ENCODE measurements around the gene CCL3.

The CCL3 gene

DNA sequence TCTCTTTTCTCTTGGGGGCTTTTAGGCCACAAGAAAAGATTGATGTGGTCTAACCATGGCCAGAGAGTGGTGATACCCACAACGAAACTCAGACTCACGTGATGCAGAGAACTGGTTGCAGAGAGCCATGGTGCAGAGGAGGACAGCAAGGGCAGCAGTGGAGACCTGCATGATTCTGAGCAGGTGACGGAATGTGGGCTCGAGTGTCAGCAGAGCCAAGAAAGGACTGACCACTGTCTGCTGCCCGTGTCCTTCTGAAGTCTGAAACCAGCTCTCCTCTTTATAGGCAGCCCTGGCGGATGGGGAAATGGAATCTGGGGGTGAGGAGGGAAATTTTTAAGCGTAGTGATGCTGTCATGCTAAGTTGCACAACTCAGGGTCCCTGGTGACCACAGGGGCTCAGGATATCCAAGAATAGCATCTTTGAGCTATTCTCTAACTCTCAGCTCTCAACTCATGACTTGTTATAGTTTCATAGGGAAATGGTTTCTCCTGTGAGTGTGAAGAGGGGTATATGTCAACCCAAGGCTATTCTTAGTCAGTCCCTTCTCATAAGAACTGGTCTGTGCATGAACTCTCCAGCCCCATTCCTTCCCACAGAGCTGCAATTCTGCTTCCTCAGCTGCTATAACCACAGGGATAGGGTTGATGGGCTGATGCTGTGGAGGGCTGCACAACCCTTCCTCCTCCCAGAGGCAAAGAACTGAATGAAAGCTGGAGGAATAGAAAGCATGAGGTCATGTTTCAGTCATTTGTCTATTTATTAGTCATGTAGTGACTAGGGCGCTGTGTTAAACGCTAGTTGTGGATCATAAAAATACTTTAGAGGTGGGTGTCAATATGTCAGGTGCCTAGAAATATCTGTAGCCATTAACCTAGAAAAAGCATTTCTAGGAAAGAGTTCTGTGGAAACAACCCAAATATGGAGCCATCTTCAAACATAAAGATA lies at the start of gene CCL3:
CCL3 (minus strand) TSS at position 256 of the 949 bp plus-strand sequence; CDS start at position 171, 85 bp downstream.
- H3K4me3 Mint-ChIP-seq = peak within 1 kb of the TSS; percentile 71
- intact Hi-C loops (cut with micrococcal nuclease) = no loop called here
- H3K27ac Mint-ChIP-seq = peak within 1 kb of the TSS; percentile 92
- H3K36me3 Mint-ChIP-seq (ENCODE audit: low read depth) = peaks cover 62% of the 10 kb centered on the region
- no peaks in the 10 kb centered on the region for H3K27me3 Mint-ChIP-seq
- peaks cover 45% of the 10 kb centered on the region for H3K4me1 Mint-ChIP-seq (ENCODE audit: low read depth)
- H3K9me3 Mint-ChIP-seq = no peaks in the 10 kb centered on the region

DNA sequence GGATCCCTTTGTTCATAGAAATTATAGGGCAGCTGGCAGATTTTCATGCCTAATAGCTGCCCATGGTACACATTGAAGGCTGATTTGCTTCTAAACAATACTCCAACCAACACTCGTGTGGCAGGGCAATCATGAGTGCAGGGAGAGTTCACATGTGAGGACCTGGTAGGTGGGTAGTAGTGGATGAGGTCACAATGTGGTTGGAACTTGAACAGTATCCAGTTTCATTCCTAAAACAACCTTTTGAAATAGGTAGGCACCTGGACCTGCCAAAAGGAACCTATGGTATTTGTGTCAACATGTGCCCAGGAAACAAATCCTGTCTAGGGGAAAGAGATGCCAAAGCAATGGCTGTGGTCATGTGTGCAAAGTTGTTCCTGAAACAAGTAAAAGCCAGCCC lies 46.5 kb upstream of the CCL3 start:
- Mint-ChIP-seq H3K27ac (no peak overlapping the region), H3K4me3 (no peak overlapping the region), H3K9me3 (no peaks in the 10 kb centered on the region), H3K36me3 (ENCODE audit: low read depth) (no peaks in the 10 kb centered on the region), H3K27me3 (peaks cover 10% of the 10 kb centered on the region), H3K4me1 (ENCODE audit: low read depth) (peaks cover 42% of the 10 kb centered on the region)
- intact Hi-C loops (cut with micrococcal nuclease) = no loop called here

DNA sequence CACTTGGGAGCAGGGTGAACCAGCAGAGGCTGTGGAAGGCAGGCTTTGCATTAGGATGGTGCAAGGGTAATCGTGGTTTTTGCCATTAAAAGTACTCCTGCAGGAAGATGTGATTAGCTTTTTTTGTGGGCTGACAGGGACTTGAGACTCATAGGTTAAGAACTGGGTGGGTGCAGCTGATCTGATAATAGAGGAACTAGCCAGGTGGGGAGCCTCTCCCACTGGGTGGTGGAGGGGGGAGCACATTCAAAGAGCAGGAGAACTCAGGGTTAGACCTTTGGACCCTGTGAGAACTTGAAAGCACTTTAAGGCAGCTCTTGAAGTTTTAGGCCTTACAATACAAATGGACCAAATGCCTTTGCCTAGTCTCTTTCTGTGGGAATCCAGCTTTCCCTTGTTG lies 46.1 kb upstream of the CCL3 start:
- peaks cover 7% of the 10 kb centered on the region for H3K27me3 Mint-ChIP-seq
- H3K36me3 Mint-ChIP-seq (ENCODE audit: low read depth) = no peaks in the 10 kb centered on the region
- no peak overlapping the region for H3K27ac Mint-ChIP-seq
- intact Hi-C loops (cut with micrococcal nuclease) = no loop called here
- H3K4me1 Mint-ChIP-seq (ENCODE audit: low read depth) = peaks cover 45% of the 10 kb centered on the region
- no peak overlapping the region for H3K4me3 Mint-ChIP-seq
- H3K9me3 Mint-ChIP-seq = no peaks in the 10 kb centered on the region

DNA sequence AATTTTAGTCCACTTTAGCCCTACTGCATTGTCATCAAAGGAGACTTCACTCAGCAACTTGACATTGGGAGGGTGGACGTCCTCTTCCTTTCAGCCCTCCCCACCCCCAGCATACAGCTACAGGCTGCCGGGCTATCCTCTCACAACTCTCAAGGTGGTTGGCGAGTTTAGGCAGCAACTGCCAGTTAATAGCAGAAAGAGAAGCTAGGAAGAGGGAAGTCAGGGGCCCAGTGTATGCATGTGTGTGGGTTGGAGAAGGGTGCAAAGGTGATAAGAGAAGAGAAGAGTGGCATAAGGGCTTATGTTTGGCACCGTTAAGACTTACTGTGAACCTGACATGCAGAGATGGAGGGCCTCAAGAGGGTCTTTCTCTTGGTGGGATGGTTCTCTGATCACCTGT lies 45.5 kb upstream of the CCL3 start:
- peak overlapping the region; percentile 18 for H3K27ac Mint-ChIP-seq
- no peak overlapping the region for H3K4me3 Mint-ChIP-seq
- peaks cover 51% of the 10 kb centered on the region for H3K4me1 Mint-ChIP-seq (ENCODE audit: low read depth)
- H3K36me3 Mint-ChIP-seq (ENCODE audit: low read depth) = no peaks in the 10 kb centered on the region
- peaks cover 4% of the 10 kb centered on the region for H3K27me3 Mint-ChIP-seq
- no peaks in the 10 kb centered on the region for H3K9me3 Mint-ChIP-seq
- intact Hi-C loops (cut with micrococcal nuclease) = no loop called here

DNA sequence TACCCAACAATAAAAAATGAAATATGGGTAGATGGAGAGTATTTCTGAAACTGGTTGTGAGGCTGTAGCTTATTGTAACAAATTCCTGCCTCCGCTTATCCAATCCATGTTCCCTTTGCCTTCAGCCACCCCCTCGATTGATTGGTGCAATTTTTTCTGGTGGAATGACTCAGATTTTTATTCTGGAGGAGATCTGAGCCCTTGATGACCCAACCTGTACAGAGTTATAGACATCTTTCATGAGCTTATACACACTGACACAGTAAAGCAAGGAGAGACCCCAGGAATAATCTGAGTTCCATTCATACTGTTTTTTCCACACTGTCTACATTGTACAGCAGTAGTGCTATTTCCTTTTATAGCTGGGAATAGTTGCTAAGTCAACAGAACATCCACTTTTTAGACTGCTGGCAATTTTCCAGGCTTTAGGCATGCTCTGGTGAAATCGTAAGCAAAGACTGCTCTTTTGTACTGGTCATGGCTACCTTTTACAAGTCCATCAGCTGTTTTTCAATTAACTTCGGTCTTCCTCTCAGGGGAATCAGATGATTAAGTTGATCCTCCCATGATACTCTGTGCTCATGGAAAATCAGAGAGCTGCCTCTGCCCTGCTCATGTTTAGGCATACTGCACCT lies 43.8 kb upstream of the CCL3 start:
- no peak overlapping the region for H3K27ac Mint-ChIP-seq
- no peaks in the 10 kb centered on the region for H3K36me3 Mint-ChIP-seq (ENCODE audit: low read depth)
- no peaks in the 10 kb centered on the region for H3K9me3 Mint-ChIP-seq
- peaks cover 4% of the 10 kb centered on the region for H3K27me3 Mint-ChIP-seq
- peaks cover 56% of the 10 kb centered on the region for H3K4me1 Mint-ChIP-seq (ENCODE audit: low read depth)
- intact Hi-C loops (cut with micrococcal nuclease) = no loop called here
- no peak overlapping the region for H3K4me3 Mint-ChIP-seq

DNA sequence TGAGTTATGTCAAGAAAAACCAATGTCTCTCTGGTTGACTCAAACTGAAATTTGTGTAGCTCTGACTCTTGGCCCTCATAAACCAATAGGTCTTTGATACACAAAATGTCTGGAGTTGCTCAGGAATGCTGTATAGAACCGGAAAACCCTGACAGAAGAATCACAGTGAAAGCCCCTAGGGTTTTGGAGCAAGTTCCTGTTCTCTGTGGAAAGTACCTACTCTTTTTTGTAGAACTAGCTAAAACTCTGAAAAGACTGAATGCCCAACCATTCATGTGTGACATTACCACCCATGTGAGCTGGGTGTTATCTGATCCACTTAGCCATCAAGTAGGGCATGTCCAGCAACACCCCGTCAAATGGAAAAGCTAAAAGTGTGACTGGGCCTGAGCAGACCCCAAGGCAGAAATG lies 42.5 kb upstream of the CCL3 start:
- Mint-ChIP-seq H3K27ac (no peak overlapping the region), H3K9me3 (no peaks in the 10 kb centered on the region), H3K4me1 (ENCODE audit: low read depth) (peaks cover 65% of the 10 kb centered on the region), H3K4me3 (no peak overlapping the region), H3K27me3 (peaks cover 4% of the 10 kb centered on the region), H3K36me3 (ENCODE audit: low read depth) (no peaks in the 10 kb centered on the region)
- intact Hi-C loops (cut with micrococcal nuclease) = no loop called here

DNA sequence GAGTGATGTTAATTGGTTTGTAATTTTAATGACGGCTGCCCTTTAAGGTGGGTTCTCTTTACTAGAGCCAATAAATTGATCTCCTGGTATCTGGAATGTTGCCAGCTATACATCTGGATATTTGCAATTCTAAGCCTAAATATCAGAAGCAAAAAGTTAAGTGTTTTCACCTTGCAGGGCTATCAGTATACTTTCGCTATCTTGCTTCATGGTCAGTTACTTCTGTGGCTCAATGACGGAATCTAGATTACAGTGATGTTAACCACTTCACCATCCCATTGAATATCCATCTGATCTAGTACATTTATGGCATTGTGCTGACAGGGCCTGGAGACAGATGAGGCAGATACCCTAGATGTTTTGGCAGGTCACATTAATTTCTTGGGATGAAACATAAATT lies 42.0 kb upstream of the CCL3 start:
- Mint-ChIP-seq H3K9me3 (peaks cover 1% of the 10 kb centered on the region), H3K27me3 (peaks cover 2% of the 10 kb centered on the region), H3K4me3 (no peak overlapping the region), H3K27ac (no peak overlapping the region), H3K4me1 (ENCODE audit: low read depth) (peaks cover 61% of the 10 kb centered on the region), H3K36me3 (ENCODE audit: low read depth) (no peaks in the 10 kb centered on the region)
- intact Hi-C loops (cut with micrococcal nuclease) = no loop called here

DNA sequence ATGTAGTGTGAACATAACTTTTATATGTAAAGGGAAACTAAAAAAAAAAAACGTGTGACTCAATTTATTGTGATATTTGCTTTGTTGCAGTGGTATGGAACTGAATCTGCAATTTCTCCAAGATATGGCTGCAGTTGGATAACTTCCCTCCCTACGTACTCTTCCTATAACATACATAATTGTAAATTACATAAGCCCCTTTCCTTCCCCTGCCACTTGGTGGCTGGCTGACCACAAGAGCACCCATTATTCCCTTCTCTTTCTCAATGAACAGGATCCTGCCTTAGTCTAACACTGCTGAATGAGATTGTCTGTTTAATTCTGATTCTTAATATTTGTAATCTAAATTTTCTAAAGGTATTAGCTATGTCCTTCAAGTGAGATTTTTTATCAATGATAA lies 41.5 kb upstream of the CCL3 start:
- H3K27ac Mint-ChIP-seq = no peak overlapping the region
- H3K9me3 Mint-ChIP-seq = peaks cover 6% of the 10 kb centered on the region

DNA sequence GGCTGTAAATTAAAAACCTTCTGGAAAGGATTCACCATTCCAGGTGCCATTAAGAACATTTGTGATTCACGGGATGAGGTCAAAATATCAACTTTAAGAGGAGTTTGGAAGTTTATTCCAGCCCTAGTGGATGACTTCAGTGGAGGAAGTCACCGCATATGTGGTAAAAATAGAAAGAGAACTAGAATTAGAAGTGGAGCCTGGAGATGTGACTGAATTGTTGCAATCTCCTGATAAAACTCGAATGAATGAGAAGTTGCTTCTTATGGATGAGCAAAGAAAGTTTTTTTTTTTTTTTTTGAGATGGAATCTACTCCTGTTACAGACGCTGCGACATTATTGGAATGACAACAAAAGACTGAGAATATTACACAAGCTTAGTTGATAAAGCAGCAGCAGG lies 40.4 kb upstream of the CCL3 start:
- peaks cover 6% of the 10 kb centered on the region for H3K36me3 Mint-ChIP-seq (ENCODE audit: low read depth)
- peaks cover 17% of the 10 kb centered on the region for H3K9me3 Mint-ChIP-seq
- H3K27me3 Mint-ChIP-seq = peaks cover 3% of the 10 kb centered on the region
- H3K4me3 Mint-ChIP-seq = no peak overlapping the region
- intact Hi-C loops (cut with micrococcal nuclease) = no loop called here
- peaks cover 51% of the 10 kb centered on the region for H3K4me1 Mint-ChIP-seq (ENCODE audit: low read depth)
- H3K27ac Mint-ChIP-seq = peak overlapping the region; percentile 52

More for the DNA sequence above, 41.5 kb upstream of the CCL3 start:
- Mint-ChIP-seq H3K4me1 (ENCODE audit: low read depth) (peaks cover 60% of the 10 kb centered on the region), H3K27me3 (peaks cover 2% of the 10 kb centered on the region), H3K4me3 (no peak overlapping the region), H3K36me3 (ENCODE audit: low read depth) (no peaks in the 10 kb centered on the region)
- intact Hi-C loops (cut with micrococcal nuclease) = no loop called here

DNA sequence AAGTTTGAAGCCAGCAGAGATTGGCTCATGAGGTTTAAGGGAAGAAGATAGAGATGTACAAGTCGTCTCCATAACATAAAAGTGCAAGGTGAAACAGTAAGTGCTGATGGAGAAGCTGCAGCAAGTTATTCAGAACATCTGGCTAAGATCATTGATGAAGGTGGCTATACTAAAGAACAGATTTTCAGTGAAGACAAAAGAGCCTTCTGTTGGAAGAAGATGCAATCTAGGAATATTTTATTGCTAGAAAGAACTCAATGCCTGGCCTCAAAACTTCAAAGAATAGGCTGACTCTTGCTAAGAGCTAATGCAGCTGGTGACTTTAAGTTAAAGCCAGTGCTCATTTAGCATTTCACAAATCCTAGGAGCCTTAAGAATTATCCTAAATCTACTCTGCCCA lies 39.7 kb upstream of the CCL3 start:
- intact Hi-C loops (cut with micrococcal nuclease) = no loop called here
- Mint-ChIP-seq H3K9me3 (peaks cover 23% of the 10 kb centered on the region), H3K27me3 (peaks cover 3% of the 10 kb centered on the region), H3K4me3 (no peak overlapping the region), H3K27ac (no peak overlapping the region), H3K36me3 (ENCODE audit: low read depth) (peaks cover 9% of the 10 kb centered on the region), H3K4me1 (ENCODE audit: low read depth) (peaks cover 48% of the 10 kb centered on the region)

DNA sequence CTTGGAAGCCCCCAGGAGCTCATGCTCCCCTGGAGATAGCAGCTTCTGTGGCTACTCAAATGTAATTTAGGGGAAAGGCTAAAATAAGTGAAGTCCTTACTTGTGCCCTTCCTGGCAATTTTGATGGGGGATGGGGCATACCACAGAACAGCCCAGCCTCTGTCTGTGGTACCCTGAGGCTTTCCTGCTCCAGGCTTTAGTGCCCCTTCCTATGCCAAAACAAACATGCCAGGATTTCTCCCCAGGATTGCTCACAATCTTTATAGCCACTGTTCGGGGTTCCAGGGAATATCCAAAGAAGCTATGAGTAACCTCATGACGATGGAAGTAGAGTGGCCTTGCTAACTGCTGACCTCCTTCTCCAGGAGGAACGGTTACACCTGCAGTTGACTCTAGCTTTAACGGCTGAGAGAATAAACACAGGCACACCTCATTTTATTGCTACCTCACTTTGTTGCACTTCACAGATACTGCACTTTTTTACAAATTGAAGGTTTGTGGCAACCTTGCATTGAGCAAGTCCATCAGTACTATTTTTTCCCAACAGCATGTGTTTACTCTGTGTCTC lies 38.6 kb upstream of the CCL3 start:
- Mint-ChIP-seq H3K27me3 (peaks cover 3% of the 10 kb centered on the region), H3K4me1 (ENCODE audit: low read depth) (peaks cover 41% of the 10 kb centered on the region), H3K9me3 (peaks cover 23% of the 10 kb centered on the region), H3K36me3 (ENCODE audit: low read depth) (peaks cover 9% of the 10 kb centered on the region), H3K27ac (no peak overlapping the region), H3K4me3 (no peak overlapping the region)
- intact Hi-C loops (cut with micrococcal nuclease) = no loop called here

DNA sequence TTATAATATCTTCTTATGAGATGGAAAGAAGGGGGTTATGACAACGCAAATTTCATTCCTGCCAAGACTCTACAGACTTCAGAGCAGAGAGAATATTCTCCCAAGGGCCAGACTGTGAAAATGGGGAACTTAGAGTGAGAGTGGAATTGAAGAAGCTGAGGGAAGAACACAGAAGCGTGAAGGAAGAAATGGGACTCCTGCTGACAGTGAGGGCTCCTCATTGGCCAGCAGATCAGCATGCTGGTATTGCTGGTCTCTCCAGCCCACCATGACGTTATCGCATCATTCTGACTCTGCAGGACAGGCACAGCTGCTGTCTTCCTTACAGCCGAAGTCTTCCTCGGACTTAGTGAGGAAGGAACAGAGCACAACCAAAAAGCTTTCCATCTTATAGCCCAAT lies 38.0 kb upstream of the CCL3 start:
- Mint-ChIP-seq H3K4me3 (no peak overlapping the region), H3K27me3 (peaks cover 3% of the 10 kb centered on the region), H3K9me3 (peaks cover 23% of the 10 kb centered on the region), H3K36me3 (ENCODE audit: low read depth) (peaks cover 9% of the 10 kb centered on the region), H3K4me1 (ENCODE audit: low read depth) (peaks cover 35% of the 10 kb centered on the region), H3K27ac (no peak overlapping the region)
- intact Hi-C loops (cut with micrococcal nuclease) = no loop called here

DNA sequence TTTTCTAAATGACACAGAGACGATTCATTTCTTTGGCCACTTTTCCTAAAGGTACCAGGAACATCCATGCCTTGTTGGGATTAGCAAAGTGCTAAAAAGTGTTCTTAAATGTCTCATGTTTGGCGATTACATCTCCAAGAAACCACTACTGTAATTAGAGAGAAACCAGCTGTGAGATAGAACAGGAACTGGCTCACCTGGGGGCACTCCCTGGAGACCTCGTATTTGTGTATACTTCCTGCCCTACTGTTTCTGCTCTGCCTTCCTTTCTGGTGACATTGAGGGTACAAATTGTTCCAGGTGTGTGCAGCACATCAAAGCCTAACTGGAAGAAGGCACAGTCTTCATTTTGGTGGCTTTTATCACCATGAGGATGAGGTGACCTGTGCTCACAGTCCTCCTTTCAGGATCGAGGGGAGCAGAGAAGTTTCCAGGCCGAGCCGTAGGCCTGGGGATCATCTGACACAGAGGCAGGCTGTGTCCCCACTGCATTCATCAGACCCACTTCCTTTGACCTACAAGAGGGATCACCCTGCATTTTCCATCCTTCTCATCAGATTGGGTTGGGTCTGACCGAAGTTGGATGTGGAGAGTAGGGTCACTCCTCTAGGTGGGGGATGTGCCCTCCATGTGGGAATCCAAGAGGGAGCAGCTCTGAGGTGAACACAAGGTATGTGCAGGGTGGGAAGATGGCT lies 37.4 kb upstream of the CCL3 start:
- peaks cover 23% of the 10 kb centered on the region for H3K9me3 Mint-ChIP-seq
- no peak overlapping the region for H3K4me3 Mint-ChIP-seq
- H3K27ac Mint-ChIP-seq = no peak overlapping the region
- intact Hi-C loops (cut with micrococcal nuclease) = no loop called here
- H3K27me3 Mint-ChIP-seq = peaks cover 3% of the 10 kb centered on the region
- peaks cover 30% of the 10 kb centered on the region for H3K4me1 Mint-ChIP-seq (ENCODE audit: low read depth)
- peaks cover 9% of the 10 kb centered on the region for H3K36me3 Mint-ChIP-seq (ENCODE audit: low read depth)

Measured in dendritic cell treated with granulocyte-macrophage colony-stimulating factor and Interleukin-4, amounts not matched to agents 40 ng/mL and 50 ng/mL, for 4 days (primary cell).